Adrenal gland (tissue), 12 donors: Measurements from ENCODE around the gene TBL3. TPM values are rescaled to one million over a fixed set of nuclear protein-coding genes. Genes with fewer than 3 reads are reported as not detected.
A peak's percentile ranks its signal among the peaks of the same experiment; 100 is the strongest.

Experiments used
- DNase-seq, 7 donors: peaks; one replicate each; pipeline ENCODE4 v3.0.0-alpha.2; 2019 to 2020
- H3K27ac ChIP-seq, 5 donors: fragments of 200-600 bp; sonication (generic) in 4 of 5; 1 replicate in 3 of 5; 2 replicates in 2 of 5; pipeline versions ENCODE4 v1.5.1 to v1.8.0; 2016 to 2020; ENCODE audit warnings: mild to moderate bottlenecking in 1 of 5
- H3K27me3 ChIP-seq: fragments of 200-600 bp; 2 replicates; pipeline ENCODE4 v1.8.0; 2021
- H3K36me3 ChIP-seq, 2 donors: fragments of 200-600 bp; replicated peaks in 1 of 2; 1 replicate in 1 of 2; 2 replicates in 1 of 2; pipeline versions ENCODE4 v1.5.1 to v1.8.0; 2018 to 2022
- H3K4me1 ChIP-seq, 2 donors: fragments of 200-600 bp; replicated peaks in 1 of 2; 1 replicate in 1 of 2; 2 replicates in 1 of 2; pipeline versions ENCODE4 v1.5.1 to v1.8.0; 2018 to 2021
- H3K4me3 ChIP-seq, 4 donors: fragments of 200-600 bp; sonication (generic) in 3 of 4; one replicate each; pipeline ENCODE4 v1.5.1; 2016 to 2018
- H3K9me3 ChIP-seq, 3 donors: fragments of 200-600 bp; sonication (generic) in 1 of 3; replicated peaks in 1 of 3; 1 replicate in 2 of 3; 2 replicates in 1 of 3; pipeline versions ENCODE4 v1.5.1 to v1.8.0; 2016 to 2021
- CTCF ChIP-seq, 6 experiments: fragments of 450-650 bp in 4 of 6; fragments of 200-600 bp in 2 of 6; sonication (generic) in 1 of 6; IDR thresholded peaks; 1 replicate in 5 of 6; 2 replicates in 1 of 6; pipeline versions ENCODE4 v1.5.1 to v1.8.0; 2016 to 2021; ENCODE audit warnings: antibody characterized with exemption in 6 of 6, mild to moderate bottlenecking in 2 of 6, moderate library complexity in 1 of 6
- POLR2A ChIP-seq, 2 donors: fragments of 450-650 bp; IDR thresholded peaks; one replicate each; pipeline ENCODE4 v1.6.1; 2017; ENCODE audit warnings: antibody characterized with exemption in 2 of 2, mild to moderate bottlenecking in 2 of 2, moderate library complexity in 1 of 2
- whole genome bisulfite sequencing, 4 donors: extraction: QIAGEN DNeasy Blood & Tissue Kit in 2 of 4; methylation state at CpG; one replicate each; pipeline versions ENCODE4 v1.1.5 to v1.1.7; 2013 to 2017; 5-methylcytosine and 5-hydroxymethylcytosine counted together
- intact Hi-C, 2 donors: fragments of 100-400 bp; cut with DNase I; formaldehyde crosslinking; loops; one replicate each; pipeline versions ENCODE4 v1.14.1 to v1.15.0; 2022 to 2023
- polyA plus RNA-seq, 3 donors: library from polyadenylated mRNA; stranded (reverse); fragments of 200-250 nt in 2 of 3; fragments of 350-450 nt in 1 of 3; fragmentation: Illumina TruSeq in 1 of 3; extraction: RNeasy Lipid Tissue Mini Kit (QIAGEN cat#74804) in 1 of 3; gene quantifications; one replicate each; pipeline ENCODE4 v1.2.3, GENCODE V29; 2013 to 2014
- total RNA-seq, 9 donors: library from RNA; depleted of rRNA in 4 of 9; stranded (reverse); fragments of >200 nt in 4 of 9; fragments of 120-200 nt in 1 of 9; fragmentation: NEBNext Ultra II Directional in 1 of 9; extraction: Animal tissue kit (Norgen Biotek cat#: 25700) in 1 of 9; gene quantifications; one replicate each; pipeline versions ENCODE4 v1.1.0 to v1.2.4, GENCODE V29; 2013 to 2023
- donor health status: healthy with polysubstance abuse.
- donor health status: Bipolar disorder and iron deficiency.
- donor health status: DM: yes; HTN: yes; CAD: no.
- donor health status: DM: no; HTN: no; CAD: no.
- donor health status: DM: no; HTN: no; CAD: no.
- donor health status: DM: yes; HTN: yes; CAD: no.

The TBL3 gene
- total and polyA plus RNA-seq, 12 donors: 10.8 to 137 (median 36.2) TPM

- TF ChIP-seq CTCF (IDR thresholded peaks at IDR 0.05): no peak
- intact Hi-C loops: no loop called here
- WGBS, 4 donors: 15 to 66% (median 23%) methylated on average over 10 to 58 of the region's 58 CpGs
- H3K36me3 ChIP-seq: peaks cover 0 to 19% of the 10 kb centered on the region in 2 donors
- peaks cover 0 to 18% of the 10 kb centered on the region in 2 donors for H3K4me1 ChIP-seq
- H3K27ac ChIP-seq: peak overlapping the region in 3 of 5 donors; percentile 49 to 74 (median 71)
- H3K4me3 ChIP-seq: peak overlapping the region in 3 of 4 donors; percentile 32 to 74 (median 57)
- H3K9me3 ChIP-seq: no peaks in the 10 kb centered on the region
- H3K27me3 ChIP-seq: peaks cover 25% of the 10 kb centered on the region
- peak in 2 of 7 donors; percentile 37 to 57 for DNase-seq
Observed at GRCh38 chr16:1984347-1985225, 12.7 kb downstream of the TBL3 start.

- no peak for TF ChIP-seq POLR2A (IDR thresholded peaks at IDR 0.05)
- Histone ChIP-seq H3K4me1 (peaks cover 0 to 21% of the 10 kb centered on the region in 2 donors), H3K27ac (no peak overlapping the region), H3K27me3 (peaks cover 22% of the 10 kb centered on the region), H3K9me3 (no peaks in the 10 kb centered on the region), H3K4me3 (no peak overlapping the region), H3K36me3 (peaks cover 0 to 19% of the 10 kb centered on the region in 2 donors)
- 90 to 96% (median 92%) methylated on average over 10 to 14 of the region's 14 CpGs for WGBS, 4 donors
- DNase-seq: no peak
- intact Hi-C loops: no loop called here
Observed at GRCh38 chr16:1985466-1986150, 13.8 kb downstream of the TBL3 start.

GRCh38 chr16:1987198-1987597 is 15.3 kb downstream of the TBL3 start:
- WGBS, 4 donors: 91 to 96% (median 93%) methylated on average over 5 to 10 of the region's 10 CpGs
- Histone ChIP-seq H3K9me3 (no peaks in the 10 kb centered on the region), H3K4me3 (no peak overlapping the region), H3K27ac (no peak overlapping the region), H3K27me3 (peaks cover 22% of the 10 kb centered on the region), H3K4me1 (peaks cover 4 to 35% of the 10 kb centered on the region in 2 donors), H3K36me3 (peaks cover 0 to 19% of the 10 kb centered on the region in 2 donors)
- no peak for DNase-seq
- TF ChIP-seq POLR2A (IDR thresholded peaks at IDR 0.05): no peak
- TF ChIP-seq CTCF (IDR thresholded peaks at IDR 0.05): no peak
- intact Hi-C loops: no loop called here

GRCh38 chr16:1989209-1990100 is 17.6 kb downstream of the TBL3 start, which contains the start of gene SYNGR3:
SYNGR3 (plus strand) TSS chr16:1989970; CDS start chr16:1990103, 133 bp downstream.
- no peaks in the 10 kb centered on the region for H3K9me3 ChIP-seq
- H3K4me1 ChIP-seq: peaks cover 4 to 31% of the 10 kb centered on the region in 2 donors
- intact Hi-C loops: no loop called here
- WGBS, 4 donors: 6 to 19% (median 6%) methylated on average over 14 to 67 of the region's 67 CpGs; no CpG with 5 or more reads in 1 of the 4 donors
- H3K27ac ChIP-seq: peak within 1 kb of the TSS in 1 of 5 donors; percentile 52
- peaks cover 0 to 19% of the 10 kb centered on the region in 2 donors for H3K36me3 ChIP-seq
- TF ChIP-seq POLR2A (IDR thresholded peaks at IDR 0.05) (no peak), CTCF (IDR thresholded peaks at IDR 0.05) (no peak)
- H3K4me3 ChIP-seq: no peak within 1 kb of the TSS
- no peak for DNase-seq
- H3K27me3 ChIP-seq: peaks cover 22% of the 10 kb centered on the region
